Neural cell (in vitro differentiated cells): ENCODE results near the gene TENT5A. TPM values are rescaled to one million over a fixed set of nuclear protein-coding genes. Genes with fewer than 3 reads are reported as not detected.

ENCODE experiments used
- H2AFZ ChIP-seq: fragments of 200-600, 300-800 bp; sonication (generic), shearing (Covaris generic); 2 replicates; pipeline ENCODE4 v1.6.0; 2014; ENCODE audit warnings: low read depth, mild to moderate bottlenecking, antibody characterized with exemption, low read length, moderate library complexity
- H3F3A ChIP-seq: fragments of 200-600 bp; shearing (Covaris generic); 2 replicates; pipeline ENCODE4 v1.6.1; 2016; ENCODE audit warnings: mild to moderate bottlenecking, moderate library complexity, mixed read lengths, antibody characterized with exemption, low read length; ENCODE audit not compliant: insufficient read depth, poor library complexity, severe bottlenecking
- H3K27ac ChIP-seq: fragments of 200-600, 300-800 bp; sonication (generic), shearing (Covaris generic); 2 replicates; pipeline ENCODE4 v1.5.1; 2014; ENCODE audit warnings: mild to moderate bottlenecking, low read length, moderate library complexity
- H3K27me3 ChIP-seq: fragments of 300-800, 200-600 bp; sonication (generic), shearing (Covaris generic); 2 replicates; pipeline ENCODE4 v1.6.0; 2014; ENCODE audit warnings: mild to moderate bottlenecking, low read depth, low read length, moderate library complexity; ENCODE audit not compliant: insufficient read depth
- H3K36me3 ChIP-seq: fragments of 300-800, 200-600 bp; sonication (generic), shearing (Covaris generic); 2 replicates; pipeline ENCODE4 v1.5.1; 2014; ENCODE audit warnings: mild to moderate bottlenecking, antibody characterized with exemption, low read length, moderate library complexity; ENCODE audit not compliant: insufficient read depth
- H3K4me2 ChIP-seq: fragments of 300-800, 200-600 bp; sonication (generic), shearing (Covaris generic); 2 replicates; pipeline ENCODE4 v1.6.0; 2014; ENCODE audit warnings: mild to moderate bottlenecking, low read length
- H3K4me3 ChIP-seq: fragments of 300-800, 200-600 bp; sonication (generic), shearing (Covaris generic); 2 replicates; pipeline ENCODE4 v1.5.1; 2014; ENCODE audit warnings: mild to moderate bottlenecking, low read length, moderate library complexity
- H3K79me2 ChIP-seq: fragments of 200-600 bp; shearing (Covaris generic); replicated peaks from 2 replicates; pipeline ENCODE4 v1.6.0; 2014; ENCODE audit warnings: mild to moderate bottlenecking, low read length, moderate library complexity; ENCODE audit not compliant: insufficient read depth
- H3K9ac ChIP-seq: fragments of 300-800, 200-600 bp; sonication (generic), shearing (Covaris generic); 2 replicates; pipeline ENCODE4 v1.6.1; 2016; ENCODE audit warnings: mild to moderate bottlenecking, low read length, mixed read lengths
- H3K9me2 ChIP-seq: fragments of 200-600 bp; shearing (Covaris generic); 2 replicates; pipeline ENCODE4 v1.6.1; 2016; ENCODE audit warnings: mild to moderate bottlenecking, low read length, mixed read lengths; ENCODE audit not compliant: insufficient read depth
- H3K9me3 ChIP-seq: fragments of 200-600, 300-800 bp; sonication (generic), shearing (Covaris generic); 2 replicates; pipeline ENCODE4 v1.6.1; 2016; ENCODE audit warnings: mild to moderate bottlenecking, mixed run types, low read length, moderate library complexity, mixed read lengths
- H4K20me1 ChIP-seq: fragments of 200-600 bp; shearing (Covaris generic); 2 replicates; pipeline ENCODE4 v1.6.1; 2016; ENCODE audit warnings: mild to moderate bottlenecking, mixed run types; ENCODE audit not compliant: insufficient read depth
- EP300 ChIP-seq: fragments of 450-650 bp; conservative IDR thresholded peaks from 2 replicates; pipeline ENCODE4 v1.6.1; 2014; ENCODE audit warnings: antibody characterized with exemption, mild to moderate bottlenecking, moderate library complexity; ENCODE audit not compliant: poor library complexity, severe bottlenecking
- MXI1 ChIP-seq: fragments of 450-650 bp; conservative IDR thresholded peaks from 2 replicates; pipeline ENCODE4 v1.6.1; 2014; ENCODE audit warnings: antibody characterized with exemption, mild to moderate bottlenecking; ENCODE audit not compliant: poor library complexity, severe bottlenecking
- POLR2AphosphoS5 ChIP-seq: IDR thresholded peaks from 2 replicates; pipeline ENCODE4 v1.6.1; 2012
- RAD21 ChIP-seq: fragments of 450-650 bp; conservative IDR thresholded peaks from 2 replicates; pipeline ENCODE4 v1.6.1; 2014; ENCODE audit warnings: antibody characterized with exemption, mild to moderate bottlenecking, moderate library complexity
- TAF1 ChIP-seq: IDR thresholded peaks from 2 replicates; pipeline ENCODE4 v1.6.1; 2012; ENCODE audit warnings: low read depth
- polyA plus RNA-seq: library from polyadenylated mRNA; depleted of rRNA; stranded (reverse); fragments of >200 nt; gene quantifications from 2 replicates; pipeline ENCODE4 v1.2.3, GENCODE V29; 2014
- TF ChIP-seq, protein P1 (sequence below): IDR thresholded peaks from 2 replicates; pipeline ENCODE4 v1.6.1; 2012; ENCODE audit warnings: borderline replicate concordance
- TF ChIP-seq, protein P2 (sequence below): fragments of 450-650 bp; IDR thresholded peaks from 2 replicates; pipeline ENCODE4 v1.5.1; 2014; ENCODE audit warnings: antibody characterized with exemption, mild to moderate bottlenecking, moderate library complexity; ENCODE audit not compliant: poor library complexity, severe bottlenecking

Gene TENT5A
- polyA plus RNA-seq, 1 donor from 2014 or later: 0.47 TPM

DNA sequence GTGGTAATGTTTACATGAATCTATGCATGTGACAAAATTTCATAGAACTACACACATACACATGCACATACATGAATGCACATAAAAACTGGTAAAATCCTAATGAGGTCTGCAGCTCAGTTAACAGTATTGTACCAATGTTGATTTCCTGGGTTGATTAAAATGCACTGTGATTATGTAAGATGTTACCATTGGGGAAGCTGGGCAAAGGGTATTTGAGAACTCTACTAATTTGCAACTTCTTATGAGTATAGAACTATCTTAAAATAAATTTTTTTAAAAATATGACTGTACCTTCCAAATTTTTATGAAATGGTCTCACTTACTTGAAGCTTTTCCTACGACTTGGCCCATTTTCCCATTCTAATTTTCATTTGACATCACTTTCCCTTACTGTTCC is 43.4 kb upstream of the TENT5A start:
- TF ChIP-seq EP300 (no peak), RAD21 (no peak), TAF1 (no peak), MXI1 (no peak)
- TF ChIP-seq, protein P1, sequence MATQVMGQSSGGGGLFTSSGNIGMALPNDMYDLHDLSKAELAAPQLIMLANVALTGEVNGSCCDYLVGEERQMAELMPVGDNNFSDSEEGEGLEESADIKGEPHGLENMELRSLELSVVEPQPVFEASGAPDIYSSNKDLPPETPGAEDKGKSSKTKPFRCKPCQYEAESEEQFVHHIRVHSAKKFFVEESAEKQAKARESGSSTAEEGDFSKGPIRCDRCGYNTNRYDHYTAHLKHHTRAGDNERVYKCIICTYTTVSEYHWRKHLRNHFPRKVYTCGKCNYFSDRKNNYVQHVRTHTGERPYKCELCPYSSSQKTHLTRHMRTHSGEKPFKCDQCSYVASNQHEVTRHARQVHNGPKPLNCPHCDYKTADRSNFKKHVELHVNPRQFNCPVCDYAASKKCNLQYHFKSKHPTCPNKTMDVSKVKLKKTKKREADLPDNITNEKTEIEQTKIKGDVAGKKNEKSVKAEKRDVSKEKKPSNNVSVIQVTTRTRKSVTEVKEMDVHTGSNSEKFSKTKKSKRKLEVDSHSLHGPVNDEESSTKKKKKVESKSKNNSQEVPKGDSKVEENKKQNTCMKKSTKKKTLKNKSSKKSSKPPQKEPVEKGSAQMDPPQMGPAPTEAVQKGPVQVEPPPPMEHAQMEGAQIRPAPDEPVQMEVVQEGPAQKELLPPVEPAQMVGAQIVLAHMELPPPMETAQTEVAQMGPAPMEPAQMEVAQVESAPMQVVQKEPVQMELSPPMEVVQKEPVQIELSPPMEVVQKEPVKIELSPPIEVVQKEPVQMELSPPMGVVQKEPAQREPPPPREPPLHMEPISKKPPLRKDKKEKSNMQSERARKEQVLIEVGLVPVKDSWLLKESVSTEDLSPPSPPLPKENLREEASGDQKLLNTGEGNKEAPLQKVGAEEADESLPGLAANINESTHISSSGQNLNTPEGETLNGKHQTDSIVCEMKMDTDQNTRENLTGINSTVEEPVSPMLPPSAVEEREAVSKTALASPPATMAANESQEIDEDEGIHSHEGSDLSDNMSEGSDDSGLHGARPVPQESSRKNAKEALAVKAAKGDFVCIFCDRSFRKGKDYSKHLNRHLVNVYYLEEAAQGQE: no peak
- Histone ChIP-seq H3K4me3 (no peak overlapping the region), H3K9ac (no peak overlapping the region), H3K4me2 (no peak overlapping the region), H2AFZ (no peak overlapping the region), H3K27me3 (no peaks in the 10 kb centered on the region), H3K9me2 (no peaks in the 10 kb centered on the region), H3F3A (no peaks in the 10 kb centered on the region), H4K20me1 (no peaks in the 10 kb centered on the region), H3K79me2 (no peaks in the 10 kb centered on the region), H3K9me3 (no peaks in the 10 kb centered on the region), H3K36me3 (no peaks in the 10 kb centered on the region), H3K27ac (no peak overlapping the region)

DNA sequence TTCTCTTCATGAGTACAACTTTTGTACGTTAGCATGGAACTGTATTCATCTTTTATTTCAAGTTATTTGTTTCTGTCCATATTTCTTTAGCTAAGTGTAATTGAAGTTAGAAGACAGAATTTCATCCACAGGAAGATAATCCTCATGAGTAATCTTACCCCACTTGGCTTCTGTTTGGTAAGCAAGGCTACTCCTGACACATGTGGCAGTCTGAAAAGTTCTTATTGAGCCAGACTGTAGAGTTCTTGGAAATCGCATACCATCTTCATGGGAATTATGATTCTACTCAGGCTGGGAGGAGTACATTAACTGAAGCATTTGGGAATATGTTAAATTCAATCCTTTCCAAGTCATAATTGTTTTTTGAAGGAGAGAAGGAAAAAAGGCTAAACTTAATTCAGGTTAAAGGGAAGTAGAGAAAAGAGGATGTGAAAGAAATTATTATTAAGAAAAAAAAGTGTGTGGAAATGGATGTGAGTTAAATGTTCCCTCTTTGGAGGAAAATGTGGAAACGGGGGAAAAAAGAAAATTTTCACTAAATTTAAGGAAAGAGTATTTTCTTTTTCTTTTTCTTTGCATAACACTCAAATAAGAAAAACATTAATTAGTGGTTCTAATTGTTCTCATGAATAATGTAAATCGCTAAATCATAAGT is 41.5 kb upstream of the TENT5A start:
- Histone ChIP-seq H3K4me2 (no peak overlapping the region), H3K36me3 (no peaks in the 10 kb centered on the region), H3K79me2 (no peaks in the 10 kb centered on the region), H3K27me3 (no peaks in the 10 kb centered on the region), H3K4me3 (no peak overlapping the region), H3K27ac (no peak overlapping the region), H3F3A (no peaks in the 10 kb centered on the region), H3K9me2 (no peaks in the 10 kb centered on the region), H2AFZ (no peak overlapping the region), H4K20me1 (no peaks in the 10 kb centered on the region), H3K9me3 (no peaks in the 10 kb centered on the region), H3K9ac (no peak overlapping the region)
- TF ChIP-seq, protein P1: no peak
- no peak for TF ChIP-seq POLR2AphosphoS5
- TF ChIP-seq, protein P2, sequence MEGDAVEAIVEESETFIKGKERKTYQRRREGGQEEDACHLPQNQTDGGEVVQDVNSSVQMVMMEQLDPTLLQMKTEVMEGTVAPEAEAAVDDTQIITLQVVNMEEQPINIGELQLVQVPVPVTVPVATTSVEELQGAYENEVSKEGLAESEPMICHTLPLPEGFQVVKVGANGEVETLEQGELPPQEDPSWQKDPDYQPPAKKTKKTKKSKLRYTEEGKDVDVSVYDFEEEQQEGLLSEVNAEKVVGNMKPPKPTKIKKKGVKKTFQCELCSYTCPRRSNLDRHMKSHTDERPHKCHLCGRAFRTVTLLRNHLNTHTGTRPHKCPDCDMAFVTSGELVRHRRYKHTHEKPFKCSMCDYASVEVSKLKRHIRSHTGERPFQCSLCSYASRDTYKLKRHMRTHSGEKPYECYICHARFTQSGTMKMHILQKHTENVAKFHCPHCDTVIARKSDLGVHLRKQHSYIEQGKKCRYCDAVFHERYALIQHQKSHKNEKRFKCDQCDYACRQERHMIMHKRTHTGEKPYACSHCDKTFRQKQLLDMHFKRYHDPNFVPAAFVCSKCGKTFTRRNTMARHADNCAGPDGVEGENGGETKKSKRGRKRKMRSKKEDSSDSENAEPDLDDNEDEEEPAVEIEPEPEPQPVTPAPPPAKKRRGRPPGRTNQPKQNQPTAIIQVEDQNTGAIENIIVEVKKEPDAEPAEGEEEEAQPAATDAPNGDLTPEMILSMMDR: no peak
